GM10248 (cell line): ENCODE results near the gene EIF1B.

Experiments used
- CTCF ChIA-PET: fragments of 300-600 bp; sonication (Branson Sonifier 250); formaldehyde crosslinking; extraction: SDS; loops from one replicate; lab custom pipeline; 2021; ENCODE audit warnings: antibody characterized with exemption; lab: Yijun Ruan, JAX
- POLR2A ChIA-PET: fragments of 350-650 bp; sonication (Branson Sonifier 250); formaldehyde crosslinking; extraction: SDS; loops from one replicate; lab custom pipeline; 2020; ENCODE audit warnings: antibody characterized with exemption; lab: Yijun Ruan, JAX
- DNase-seq: peaks from one replicate; pipeline ENCODE4 v3.0.0; 2012; ENCODE audit errors: extremely low spot score
- CTCF ChIP-seq: IDR thresholded peaks from 2 replicates; pipeline ENCODE4 v1.5.1; 2012; ENCODE audit warnings: mild to moderate bottlenecking, low read depth; ENCODE audit errors: extremely low read depth, missing control alignments, control extremely low read depth

Gene EIF1B

GRCh38 chr3:40312661-40313226, 3.2 kb downstream of the EIF1B start:
- ChIA-PET POLR2A (no interaction called here), CTCF (interaction anchor here (10.3 kb wide), 1 partner anchor 122 kb away, joined by 183 read pairs; no protein-coding TSS in a partner anchor)
- TF ChIP-seq CTCF = no peak
- no peak for DNase-seq

- no peak for DNase-seq
- ChIA-PET POLR2A (no interaction called here), CTCF (interaction anchor here (0.7 to 10.3 kb wide), 3 partner anchors 13 to 137 kb away, joined by 3 to 183 read pairs (median 4); no protein-coding TSS in a partner anchor)
- no peak for TF ChIP-seq CTCF
These were observed 4.7 kb downstream of the EIF1B start for GRCh38 chr3:40313975-40314860.

- CTCF ChIA-PET = interaction anchor here (0.6 to 10.3 kb wide), 20 partner anchors 9 to 652 kb away, joined by 3 to 183 read pairs (median 4); no protein-coding TSS in a partner anchor
These were observed 7.8 kb downstream of the EIF1B start for GRCh38 chr3:40317061-40317855.

GRCh38 chr3:40321818-40322217, 12.3 kb downstream of the EIF1B start:
- ChIA-PET POLR2A (no interaction called here), CTCF (interaction anchor here (1.9 to 2.6 kb wide), 2 partner anchors 13 to 130 kb away, joined by 9 to 13 read pairs; no protein-coding TSS in a partner anchor)
- DNase-seq = no peak
- no peak for TF ChIP-seq CTCF

More at GRCh38 chr3:40317061-40317855, 7.8 kb downstream of the EIF1B start:
- peak; percentile 48 for DNase-seq
- TF ChIP-seq CTCF = peak; percentile 84
- POLR2A ChIA-PET = no interaction called here

GRCh38 chr3:40323946-40324345, 14.4 kb downstream of the EIF1B start:
- ChIA-PET CTCF (interaction anchor here (1.0 to 2.6 kb wide), 2 partner anchors 15 to 1558 kb away, joined by 3 to 13 read pairs; no protein-coding TSS in a partner anchor), POLR2A (no interaction called here)
- DNase-seq = no peak
- TF ChIP-seq CTCF = no peak

- CTCF ChIA-PET = no interaction called here
- DNase-seq = no peak
- TF ChIP-seq CTCF = no peak
- POLR2A ChIA-PET = no interaction called here
These were observed 15.1 kb downstream of the EIF1B start for GRCh38 chr3:40324621-40325020.
